NCI-H226 (cell line): ENCODE measurements around the gene AGAP3.

ENCODE experiments used
- DNase-seq: peaks from one replicate; pipeline ENCODE4 v3.0.0-alpha.2; 2015

The AGAP3 gene

DNA sequence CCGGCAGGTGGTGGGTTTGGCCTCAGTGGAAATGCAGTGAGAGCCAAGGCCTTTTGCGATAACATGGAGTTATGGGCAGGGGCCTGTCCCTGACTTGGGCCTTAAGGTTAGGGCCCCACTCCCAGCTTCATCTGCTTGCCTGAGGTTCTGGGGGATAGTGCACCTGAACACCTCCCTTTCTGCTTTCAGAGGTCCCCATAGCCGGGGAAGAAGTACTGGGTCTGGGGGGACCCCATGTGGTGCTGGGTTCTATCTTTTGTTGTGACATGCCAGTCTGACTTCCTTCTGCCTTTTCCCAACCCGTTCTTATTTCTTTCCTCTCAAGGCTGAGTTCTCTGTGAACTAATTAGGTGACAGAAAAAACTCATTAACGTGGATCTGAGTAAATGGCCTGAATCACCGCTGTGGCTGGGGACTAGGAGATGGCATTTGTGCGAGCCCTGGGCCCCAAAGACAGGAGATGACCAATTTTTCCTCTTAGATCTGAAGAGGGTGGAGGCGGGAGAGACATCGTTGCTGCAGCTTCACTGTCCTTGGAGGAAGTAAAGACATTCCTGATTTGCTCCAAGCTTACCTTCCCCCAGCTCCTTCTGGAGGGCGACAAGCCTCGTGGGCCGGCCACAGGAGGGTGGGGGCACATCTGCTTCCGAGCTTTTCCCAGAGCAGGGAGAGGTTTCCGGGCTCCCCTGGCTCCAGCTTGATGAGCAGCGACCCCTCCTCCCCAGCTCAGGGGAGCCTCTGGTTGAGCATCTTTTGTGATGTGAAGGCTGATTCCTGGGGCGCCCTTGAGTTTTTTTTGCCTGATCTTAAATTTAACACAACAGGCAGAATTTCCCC lies 2.0 kb downstream of the AGAP3 start:
- no peak for DNase-seq

DNA sequence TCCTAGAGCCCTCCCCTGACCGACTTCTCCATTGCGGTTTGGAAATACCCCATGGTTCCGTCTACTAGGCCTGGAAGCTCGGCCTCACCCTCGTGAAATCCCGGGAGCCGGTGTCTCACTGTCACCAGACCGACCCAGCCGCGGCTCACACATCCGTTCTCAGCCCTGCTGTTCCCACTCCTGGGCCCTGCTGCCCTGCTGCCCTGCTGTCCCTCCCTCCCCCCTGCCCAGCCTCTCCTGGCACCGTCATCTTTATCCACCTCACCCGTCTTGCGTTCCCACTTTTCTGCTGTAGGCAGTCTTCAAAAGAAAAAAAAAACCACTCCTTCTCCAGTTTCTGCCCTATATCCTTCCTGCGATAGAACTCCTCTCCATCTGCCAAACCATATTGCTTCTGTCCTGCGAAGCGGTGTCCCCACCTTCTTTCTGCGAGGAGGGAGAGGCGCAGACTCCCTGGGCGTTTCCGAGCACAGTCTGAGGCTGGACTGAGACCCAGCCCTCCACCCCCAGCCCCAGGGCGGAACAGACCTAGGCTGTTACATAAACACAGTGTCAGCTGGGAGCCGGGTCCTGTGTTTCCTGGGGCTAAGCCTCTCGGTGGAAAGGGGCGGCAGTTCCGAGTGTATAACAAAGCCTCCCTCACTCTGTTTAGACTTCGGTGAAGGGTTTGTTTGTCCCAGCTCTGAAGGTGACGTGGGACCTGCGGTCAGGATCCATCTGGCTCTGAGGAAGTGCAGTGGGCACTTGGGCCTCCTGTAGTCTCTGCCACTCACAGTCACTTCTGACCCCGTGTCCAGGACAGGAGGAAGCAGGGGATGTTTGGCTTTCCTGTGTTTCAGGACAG lies 2.8 kb downstream of the AGAP3 start:
- DNase-seq = no peak

DNA sequence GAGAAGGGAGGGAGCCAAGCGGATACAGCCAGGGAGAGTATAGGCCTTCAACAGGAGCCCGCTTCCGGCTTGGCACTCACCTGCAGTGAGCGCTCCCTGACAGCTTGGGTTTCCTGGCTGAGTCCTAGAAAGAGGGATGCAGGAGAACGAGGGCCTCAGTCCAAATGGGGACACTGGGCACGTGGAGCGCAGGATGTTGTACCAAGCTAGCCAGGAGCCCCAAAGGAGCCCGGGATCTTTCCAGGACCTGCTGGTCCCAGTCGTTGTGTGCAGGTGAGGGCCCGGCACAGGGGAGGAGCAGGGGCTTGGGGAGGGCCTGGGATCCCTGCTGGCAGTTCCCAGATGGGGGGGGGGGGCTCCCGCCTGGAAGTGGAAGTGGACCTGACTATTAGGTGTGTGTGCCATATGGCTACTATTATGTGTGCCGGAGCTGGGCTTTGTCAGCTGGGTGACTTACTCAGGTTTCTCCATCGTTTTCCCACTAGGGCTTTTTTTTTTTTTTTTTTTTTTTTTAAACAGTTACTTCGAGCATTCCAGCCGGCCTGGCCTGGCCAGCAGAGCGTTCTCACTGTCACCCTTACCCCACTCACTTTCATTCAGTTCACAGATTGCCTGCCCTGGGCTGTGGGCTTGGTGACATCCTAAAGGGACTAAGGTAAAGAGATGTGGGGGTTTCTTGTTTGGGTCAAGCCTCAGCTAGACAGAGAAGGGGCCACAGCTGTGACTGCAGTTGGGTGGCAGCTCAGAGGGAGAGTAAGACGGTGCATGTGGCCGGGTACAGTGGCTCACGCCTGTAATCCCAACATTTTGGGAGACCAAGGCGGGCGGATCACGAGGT lies 3.8 kb downstream of the AGAP3 start:
- DNase-seq = no peak

DNA sequence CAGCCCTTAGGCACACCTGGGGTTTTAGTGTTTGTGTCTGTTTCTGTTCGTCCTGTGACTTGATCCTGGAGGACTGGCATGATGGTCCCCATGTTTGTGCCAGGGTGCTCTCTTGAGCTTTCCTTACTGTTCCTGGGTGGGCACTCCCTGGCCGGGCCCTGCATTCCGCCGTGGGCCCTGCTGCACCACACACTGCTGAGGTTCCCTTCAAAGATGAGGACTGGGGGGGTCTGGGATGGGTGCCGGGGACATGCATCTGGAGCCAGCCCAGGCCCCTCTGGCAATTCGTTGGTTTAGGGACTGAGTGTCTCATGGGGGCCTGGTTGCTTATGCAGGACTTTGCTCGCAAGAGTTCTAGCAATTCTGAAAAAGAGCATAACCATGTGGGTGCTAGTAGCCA lies 4.7 kb downstream of the AGAP3 start:
- DNase-seq = no peak

DNA sequence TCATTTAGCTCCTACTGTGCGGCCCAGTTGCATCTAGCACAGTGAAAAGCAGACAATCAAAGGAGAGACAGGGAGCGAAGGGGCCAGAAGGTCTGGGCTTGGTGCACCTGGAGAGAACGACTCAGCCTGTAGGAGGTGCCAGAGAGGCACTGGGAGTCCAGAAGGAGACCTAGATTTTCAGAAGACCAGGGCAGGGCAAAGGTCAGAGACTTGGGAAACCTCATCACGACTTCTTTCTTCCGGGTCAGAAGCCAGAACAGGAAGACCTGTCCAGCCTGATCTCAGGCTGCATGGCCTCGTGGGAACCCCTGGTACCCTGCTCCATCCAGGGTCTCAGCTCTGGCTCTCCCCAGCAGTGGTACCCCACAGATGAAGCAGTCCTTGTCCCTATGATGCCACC lies 5.2 kb downstream of the AGAP3 start:
- DNase-seq = no peak

DNA sequence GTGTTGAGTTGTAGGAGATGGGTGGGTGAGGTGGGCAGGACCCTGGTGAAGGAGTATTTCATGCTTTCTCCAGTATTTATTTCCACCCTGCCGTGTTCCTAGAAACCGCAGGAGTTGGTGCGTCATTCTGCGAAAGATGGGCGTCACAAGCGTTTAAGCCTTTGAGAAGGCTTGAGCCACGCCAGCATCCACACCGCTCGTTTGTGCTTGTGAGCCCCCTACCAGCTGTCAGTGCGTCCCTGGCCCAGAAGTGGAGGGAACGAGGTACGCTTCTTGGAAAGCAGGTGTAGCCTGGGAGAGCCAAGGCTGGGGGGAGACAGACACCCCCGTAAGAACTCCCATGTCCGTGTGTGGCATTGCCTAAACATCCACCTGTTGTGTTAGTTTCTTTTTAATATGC lies 5.7 kb downstream of the AGAP3 start:
- DNase-seq = no peak

DNA sequence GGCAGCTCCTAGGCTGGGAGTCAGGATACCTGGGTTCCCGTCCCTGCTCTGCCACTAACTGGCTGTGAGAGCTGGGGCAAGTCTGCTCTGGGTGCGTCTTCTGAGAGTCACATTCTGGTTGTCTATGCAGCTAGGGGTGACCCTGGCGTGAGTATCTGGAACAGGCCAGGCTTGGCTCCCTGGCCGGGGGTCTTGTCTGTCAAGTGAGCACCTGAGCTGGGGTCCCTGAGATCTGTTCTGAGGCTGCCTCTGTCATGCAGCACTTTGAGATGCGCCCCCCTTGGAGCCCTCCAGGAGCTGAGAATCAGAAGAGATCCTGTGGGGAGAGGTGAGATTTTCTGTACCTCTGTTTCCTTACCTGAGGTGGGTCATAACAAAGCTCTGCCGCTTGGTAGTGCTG lies 7.5 kb downstream of the AGAP3 start:
- DNase-seq = no peak

DNA sequence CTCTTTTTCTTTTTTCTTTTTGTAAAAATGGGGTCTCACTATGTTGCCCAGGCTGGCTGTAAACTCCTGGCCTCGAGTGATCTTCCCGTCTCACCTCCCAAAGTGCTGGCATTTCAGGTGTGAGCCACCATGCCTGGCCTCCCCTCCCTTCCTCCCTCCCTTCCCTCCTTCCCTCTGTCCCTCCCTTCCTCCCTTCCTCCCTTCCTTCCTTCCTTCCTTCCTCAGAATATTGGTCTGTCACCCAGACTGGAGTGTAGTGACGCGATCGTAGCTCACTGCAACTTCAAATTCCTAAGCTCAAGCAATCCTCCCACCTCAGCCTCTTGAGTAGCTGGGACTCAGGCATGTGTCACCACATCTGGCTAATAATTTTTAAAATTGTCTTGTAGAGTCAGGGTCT lies 8.4 kb downstream of the AGAP3 start:
- no peak for DNase-seq

DNA sequence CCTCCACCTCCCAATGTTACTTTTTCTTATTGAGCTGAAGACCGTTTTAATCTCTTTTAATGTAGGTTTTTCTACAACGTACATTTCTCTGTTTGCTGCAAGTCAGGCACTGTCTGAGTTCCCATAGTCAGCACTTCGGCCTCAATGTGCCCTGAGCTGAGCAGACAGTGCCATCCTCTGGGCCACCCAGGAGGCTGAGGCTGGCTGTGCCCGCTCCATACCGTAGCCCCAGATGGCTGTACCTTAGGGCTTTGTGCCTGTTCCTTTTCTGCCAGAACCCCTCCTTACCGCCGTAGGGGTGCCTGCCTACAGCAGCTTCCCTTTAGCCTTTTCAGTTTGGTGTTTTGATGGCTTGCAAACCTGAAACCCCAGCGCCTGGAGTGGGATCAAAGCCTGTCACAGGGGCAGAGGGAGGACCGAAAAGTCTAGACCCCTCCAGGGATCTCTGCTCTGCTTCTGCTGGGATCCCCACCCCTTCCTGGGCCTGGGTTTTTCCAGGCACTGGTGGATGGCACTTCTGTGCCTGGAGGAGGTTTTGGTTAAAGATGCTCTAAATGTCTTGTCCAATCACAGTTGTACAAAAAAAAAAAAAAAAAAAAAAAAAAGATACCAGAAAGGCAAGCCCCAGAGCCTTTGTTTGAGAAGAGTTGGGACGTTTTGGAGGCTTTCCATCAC lies 9.0 kb downstream of the AGAP3 start:
- DNase-seq = no peak

DNA sequence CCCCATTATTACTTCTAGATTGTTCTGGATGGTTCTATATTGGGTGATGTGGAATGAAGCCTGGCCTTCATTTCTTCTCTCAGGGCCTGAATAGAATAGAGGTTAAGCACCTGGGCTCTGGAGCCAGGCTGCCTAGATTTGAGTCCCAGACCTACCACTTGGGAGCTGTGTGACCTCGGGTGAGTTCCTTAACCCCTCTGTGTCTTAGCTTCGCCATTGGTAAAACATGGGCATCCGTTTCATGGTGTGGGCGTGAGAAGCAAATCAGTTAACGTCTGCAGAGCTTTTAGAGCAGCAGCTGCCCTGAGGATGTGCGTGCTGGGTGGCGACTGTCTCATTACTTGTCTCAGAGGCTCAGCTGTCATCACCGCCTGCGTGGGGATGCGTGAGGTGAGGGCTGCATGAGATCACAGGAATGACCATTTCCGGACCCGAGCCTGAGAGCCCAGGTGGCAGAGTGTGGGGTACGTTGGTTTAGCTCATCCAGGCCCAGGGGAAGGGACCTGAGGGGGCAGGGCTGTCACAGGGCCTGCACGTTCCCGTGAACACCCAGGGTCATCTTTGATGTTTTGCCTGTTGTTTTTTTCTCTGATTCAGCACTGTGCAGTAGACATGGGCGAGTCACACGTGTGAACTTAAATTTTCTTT lies 9.7 kb downstream of the AGAP3 start:
- no peak for DNase-seq

DNA sequence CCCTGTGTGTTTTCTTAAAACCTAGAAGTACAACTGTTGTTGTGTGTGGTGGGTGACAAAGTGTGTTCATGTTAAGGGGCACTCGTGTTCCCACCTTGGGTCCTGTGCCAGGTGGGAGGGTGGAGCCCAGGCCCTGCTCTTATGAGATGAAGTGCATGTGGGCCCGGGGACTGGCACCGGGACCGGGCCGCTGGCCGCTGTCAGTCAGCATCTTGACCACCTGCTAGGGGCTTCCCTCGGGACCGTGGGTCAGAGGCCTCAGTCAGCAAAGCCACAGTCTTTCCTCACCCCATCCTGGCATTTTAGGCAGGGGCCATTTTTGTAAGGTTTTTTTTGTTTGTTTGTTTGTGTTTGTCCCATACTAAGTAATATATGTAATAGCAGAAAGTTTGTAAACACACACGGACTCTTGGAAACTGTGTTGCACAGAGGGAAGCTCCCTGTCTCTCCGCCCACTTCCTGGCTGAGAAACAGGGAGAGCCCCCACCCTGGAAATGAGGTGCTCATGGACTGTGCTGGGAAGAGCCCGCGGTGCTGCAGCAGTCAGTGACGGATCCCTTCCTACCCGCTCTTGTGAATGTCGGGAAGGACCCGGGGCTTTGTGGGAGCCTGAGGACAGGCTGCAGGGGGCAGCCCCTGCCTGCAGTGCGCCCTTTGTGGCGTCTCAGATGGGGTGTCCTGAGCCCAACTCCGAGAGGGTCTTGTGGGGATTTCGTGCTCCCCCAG lies 13.4 kb downstream of the AGAP3 start:
- DNase-seq = no peak

DNA sequence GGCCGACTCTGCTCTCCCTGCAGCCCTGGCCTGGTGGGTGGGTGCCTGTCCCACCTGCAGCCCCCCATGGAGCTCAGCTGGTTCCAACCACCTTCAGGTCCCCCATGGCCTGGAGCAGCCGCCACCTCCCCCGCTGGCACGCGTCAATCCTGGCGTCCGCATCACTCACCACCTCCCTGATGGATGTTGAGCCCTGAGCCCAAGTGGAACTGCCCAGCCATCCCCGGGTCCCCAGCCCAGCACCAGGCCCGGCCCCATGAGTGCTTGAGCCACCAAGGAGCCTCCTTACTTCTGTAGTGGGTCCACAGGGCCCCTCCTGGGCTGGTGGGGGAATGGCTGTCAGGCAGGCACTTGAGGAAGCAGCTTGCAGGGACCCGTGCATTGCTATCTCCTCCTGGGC lies 14.6 kb downstream of the AGAP3 start:
- no peak for DNase-seq

DNA sequence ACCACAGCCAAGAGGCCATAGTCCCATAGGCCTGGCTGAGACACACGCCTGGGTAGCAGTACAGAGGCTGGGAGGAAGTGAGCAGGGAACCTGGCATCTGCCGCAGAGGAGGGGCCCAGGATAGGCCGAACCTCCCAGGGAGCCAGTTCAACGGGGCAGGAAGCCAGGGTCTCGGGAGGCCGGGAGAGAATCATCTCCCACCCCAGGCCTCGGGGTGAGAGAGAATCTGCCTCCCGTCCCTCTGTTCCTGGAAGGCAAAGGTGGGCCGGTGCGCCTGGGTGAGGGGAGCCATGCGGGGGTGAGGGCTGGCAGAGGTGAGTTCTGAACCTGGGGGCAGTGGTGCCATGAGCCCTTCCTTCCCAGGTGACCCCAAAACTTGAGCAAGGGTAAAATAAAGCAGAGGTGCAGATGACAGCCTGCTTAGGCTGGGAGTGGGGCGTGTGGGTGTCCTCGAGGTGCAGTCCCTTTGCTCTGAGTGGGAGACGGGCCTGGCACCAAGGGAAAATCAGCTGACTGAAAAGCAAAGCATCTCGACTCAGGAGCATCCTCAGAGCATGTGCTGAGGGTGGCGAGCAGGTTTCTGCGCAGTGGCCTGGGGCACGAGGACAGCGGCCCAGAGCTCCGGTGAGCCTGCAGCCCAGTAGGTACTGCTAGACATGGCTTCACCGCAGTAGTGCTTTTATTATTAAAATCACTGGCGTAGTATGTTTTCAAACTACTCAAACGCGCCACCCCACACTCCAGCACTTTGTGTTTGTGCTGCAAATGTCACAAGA lies 15.5 kb downstream of the AGAP3 start:
- no peak for DNase-seq

DNA sequence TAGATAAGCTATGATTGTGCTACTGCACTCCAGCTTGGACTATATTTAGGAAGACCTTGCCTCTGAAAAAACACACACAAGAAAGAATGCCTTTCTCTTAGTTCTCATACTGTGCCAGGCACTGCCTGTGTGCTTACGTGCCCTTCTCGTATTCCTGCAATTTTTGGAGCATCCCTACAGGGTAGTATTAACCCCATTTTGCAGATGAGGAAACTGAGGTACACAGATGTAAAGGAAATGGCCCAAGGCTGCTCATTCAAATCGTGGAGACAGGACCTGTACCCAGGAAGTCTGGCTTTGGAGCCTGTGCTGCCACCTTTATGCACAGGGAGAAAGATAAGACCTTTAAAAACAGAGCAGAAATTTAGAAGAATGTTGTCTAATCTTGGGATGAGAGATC lies 16.7 kb downstream of the AGAP3 start:
- DNase-seq = no peak

DNA sequence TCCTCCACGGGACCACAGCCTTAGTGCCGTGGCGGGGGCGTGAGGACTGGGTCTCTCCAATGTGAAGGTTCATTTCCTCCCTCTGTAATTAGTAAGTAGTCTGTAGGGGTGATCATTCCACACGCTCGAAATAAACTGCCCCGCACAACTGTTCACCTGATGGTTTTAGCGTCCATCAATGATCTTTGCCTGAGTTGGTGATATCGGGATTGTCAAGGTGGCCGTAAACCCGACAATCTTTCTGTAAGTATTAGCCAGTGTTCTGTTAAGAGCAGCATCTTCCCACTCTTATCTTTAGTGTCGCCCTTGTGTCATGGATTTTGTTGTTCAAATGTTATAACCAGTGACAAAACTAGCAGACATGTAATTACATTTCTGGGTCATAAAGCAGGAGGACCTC lies 17.7 kb downstream of the AGAP3 start:
- no peak for DNase-seq

DNA sequence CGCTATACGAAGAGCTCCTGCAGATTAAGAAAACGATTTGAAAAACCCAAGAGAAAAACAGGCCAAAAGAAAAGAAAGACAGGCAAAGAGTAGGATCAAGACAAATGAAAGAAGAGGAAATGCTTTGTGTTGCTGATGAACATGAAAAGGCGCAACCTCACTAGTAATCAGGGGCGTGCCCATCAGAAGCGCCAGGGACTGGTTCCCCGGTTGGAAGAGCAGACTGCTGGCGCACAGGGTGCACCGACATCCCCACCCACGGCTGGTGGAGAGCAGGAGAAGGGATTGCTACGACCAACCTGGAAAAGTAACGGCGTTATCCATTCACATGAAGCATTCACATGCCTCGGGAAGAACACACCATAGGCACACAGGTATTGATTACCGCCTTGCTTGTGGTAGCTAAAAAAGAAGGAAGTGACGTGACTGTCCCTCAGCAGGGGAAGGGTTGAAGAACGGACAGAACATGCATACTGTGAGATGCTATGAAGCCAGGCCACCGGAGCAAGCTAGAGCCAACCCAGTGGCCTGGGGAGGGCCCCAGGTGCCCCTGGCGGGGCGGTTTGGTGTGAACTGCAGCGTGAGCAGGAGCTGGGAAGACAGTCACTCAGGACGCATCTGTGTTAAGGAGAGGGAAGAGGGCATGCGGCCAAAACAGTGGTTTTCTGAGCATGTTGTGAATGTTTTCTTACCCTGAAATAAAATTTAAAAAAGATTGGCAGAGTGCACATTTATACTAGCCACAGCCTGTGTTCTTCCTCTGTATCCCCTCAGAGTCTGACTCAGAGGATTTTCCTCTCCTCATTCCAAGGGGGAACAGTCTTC lies 18.3 kb downstream of the AGAP3 start:
- no peak for DNase-seq

DNA sequence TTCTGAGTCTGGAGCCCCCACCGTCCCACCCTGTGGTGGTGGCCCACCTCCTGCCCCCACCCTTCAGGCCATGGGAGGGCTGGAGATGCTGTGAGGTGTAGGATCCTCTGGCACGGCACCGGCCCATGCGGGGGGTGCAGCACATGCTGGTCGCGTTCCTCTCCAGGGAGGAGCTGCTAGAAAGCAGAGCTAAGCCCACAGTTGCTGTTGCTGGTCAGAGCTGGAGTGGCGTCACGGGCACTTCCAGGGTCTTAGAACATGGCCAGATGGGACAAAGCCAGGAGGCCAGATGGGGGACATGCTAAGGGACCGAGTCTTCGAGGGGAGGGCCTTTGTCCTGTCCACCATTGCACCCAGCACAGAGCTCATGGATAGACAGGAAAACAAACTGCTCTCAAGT lies 21.6 kb downstream of the AGAP3 start:
- DNase-seq = no peak

DNA sequence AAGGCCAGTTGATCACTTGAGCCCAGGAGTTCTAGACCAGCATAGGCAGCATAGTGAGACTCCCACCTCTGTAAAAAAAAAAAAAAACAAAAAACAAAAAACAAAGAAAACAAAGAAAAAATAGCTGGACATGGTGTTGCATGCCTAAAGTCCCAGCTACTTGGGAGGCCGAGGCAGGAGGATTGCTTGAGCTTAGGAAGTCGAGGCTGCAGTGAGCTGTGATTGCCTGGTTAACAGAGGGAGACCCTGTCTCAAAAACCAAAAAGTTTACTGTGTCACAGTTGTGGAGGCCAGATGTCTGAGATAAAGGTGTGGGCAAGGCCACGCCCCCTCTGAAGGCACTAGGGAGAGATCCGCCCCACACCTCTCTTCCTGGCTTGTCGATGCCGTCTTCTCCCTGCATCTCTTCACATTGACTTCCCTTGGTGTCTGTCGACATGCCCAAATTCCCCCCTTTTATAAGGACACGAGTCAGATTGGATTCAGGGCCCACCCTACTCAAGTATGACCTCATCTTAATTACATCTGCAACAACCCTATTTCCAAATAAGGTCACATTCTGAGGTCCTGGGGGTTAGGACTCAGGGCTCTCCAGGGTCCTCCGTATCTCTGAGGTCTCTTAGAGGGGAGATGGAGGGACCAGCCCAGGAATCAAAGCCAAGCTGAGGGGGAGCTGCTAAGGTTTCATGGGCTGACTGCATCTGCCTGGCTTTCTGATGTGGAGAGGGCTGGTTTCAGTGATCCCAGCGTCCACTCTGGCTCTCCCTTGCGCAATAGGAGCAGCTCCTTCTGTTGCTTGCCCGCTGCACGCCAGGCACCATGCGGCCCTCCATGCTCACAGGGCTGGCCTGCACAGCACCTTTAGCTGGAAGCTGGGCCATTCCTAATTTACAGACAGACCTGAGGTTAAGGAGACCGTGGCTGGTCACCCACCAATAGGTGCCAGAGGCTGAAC lies 23.1 kb downstream of the AGAP3 start:
- DNase-seq = no peak
